ENCODE measurements around the gene IL13. TPM values are rescaled to one million over a fixed set of nuclear protein-coding genes. Genes with fewer than 3 reads are reported as not detected.

IL13 gene
- total RNA-seq, 1 donor from 2014 or later = not detected

- Histone ChIP-seq H3K9me3 (no peaks in the 10 kb centered on the region), H3K4me1 (peaks cover 9 to 23% of the 10 kb centered on the region in 2 donors), H3K4me3 (peak overlapping the region; percentile 29 to 54), H3K27me3 (no peaks in the 10 kb centered on the region), H3K27ac (peak overlapping the region; percentile 95 to 96), H3K36me3 (no peaks in the 10 kb centered on the region)
- intact Hi-C loops (cut with DNase I) = loop anchor here (5.0 kb wide), 2 partner anchors 118 to 178 kb away; partner anchors contain the start of gene RAD50
- DNase-seq (ENCODE audit: low spot score in 2 of 2) = peak in 1 of 2 donors; percentile 73
- no peak for TF ChIP-seq CTCF (IDR thresholded peaks at IDR 0.05)
These were observed 16.9 kb downstream of the IL13 start for GRCh38 chr5:132674671-132675506.

GRCh38 chr5:132675936-132676689, 18.1 kb downstream of the IL13 start:
- Histone ChIP-seq H3K4me1 (peaks cover 9 to 23% of the 10 kb centered on the region in 2 donors), H3K27me3 (no peaks in the 10 kb centered on the region), H3K4me3 (no peak overlapping the region), H3K27ac (peak overlapping the region; percentile 95 to 96), H3K9me3 (no peaks in the 10 kb centered on the region), H3K36me3 (no peaks in the 10 kb centered on the region)
- no peak for TF ChIP-seq CTCF (IDR thresholded peaks at IDR 0.05)
- DNase-seq (ENCODE audit: low spot score in 2 of 2) = no peak
- intact Hi-C loops (cut with DNase I) = loop anchor here (5.0 kb wide), 2 partner anchors 119 to 179 kb away; partner anchors contain the start of gene RAD50

- Histone ChIP-seq H3K4me1 (peaks cover 9 to 23% of the 10 kb centered on the region in 2 donors), H3K4me3 (no peak overlapping the region), H3K27ac (peak overlapping the region; percentile 95 to 96), H3K36me3 (no peaks in the 10 kb centered on the region), H3K27me3 (no peaks in the 10 kb centered on the region), H3K9me3 (no peaks in the 10 kb centered on the region)
- peak; percentile 59 to 76 (median 68) for TF ChIP-seq CTCF (IDR thresholded peaks at IDR 0.05)
- DNase-seq (ENCODE audit: low spot score in 2 of 2) = peak; percentile 76 to 95
- intact Hi-C loops (cut with DNase I) = loop anchor here (1.0 to 5.0 kb wide), 4 partner anchors 20 to 290 kb away; partner anchors contain the start of gene RAD50
These were observed 19.2 kb downstream of the IL13 start for GRCh38 chr5:132677191-132677590.

- Histone ChIP-seq H3K4me1 (peaks cover 9 to 23% of the 10 kb centered on the region in 2 donors), H3K4me3 (no peak overlapping the region), H3K9me3 (no peaks in the 10 kb centered on the region), H3K27me3 (no peaks in the 10 kb centered on the region), H3K27ac (peak overlapping the region; percentile 95 to 96), H3K36me3 (no peaks in the 10 kb centered on the region)
- peak in 1 of 2 donors; percentile 58 for DNase-seq (ENCODE audit: low spot score in 2 of 2)
- TF ChIP-seq CTCF (IDR thresholded peaks at IDR 0.05) = no peak
- intact Hi-C loops (cut with DNase I) = loop anchor here (1.0 to 5.0 kb wide), 4 partner anchors 21 to 291 kb away; partner anchors contain the start of gene RAD50
These were observed 19.9 kb downstream of the IL13 start for GRCh38 chr5:132677682-132678400.

- no peaks in the 10 kb centered on the region for H3K9me3 ChIP-seq
- intact Hi-C loops (cut with DNase I) = loop anchor here (5.0 kb wide), 2 partner anchors 121 to 181 kb away; partner anchors contain the start of gene RAD50
- peaks cover 9 to 23% of the 10 kb centered on the region in 2 donors for H3K4me1 ChIP-seq
- no peak overlapping the region for H3K4me3 ChIP-seq
- no peaks in the 10 kb centered on the region for H3K36me3 ChIP-seq
- peak in 1 of 2 donors; percentile 35 for DNase-seq (ENCODE audit: low spot score in 2 of 2)
- TF ChIP-seq CTCF (IDR thresholded peaks at IDR 0.05) = no peak
- H3K27me3 ChIP-seq = no peaks in the 10 kb centered on the region
- peak overlapping the region in 1 of 2 donors; percentile 95 for H3K27ac ChIP-seq
These were observed 20.8 kb downstream of the IL13 start for GRCh38 chr5:132678735-132679134.
